GM18505 (cell line): ENCODE measurements around the gene RHOJ.

Source experiments
- ATAC-seq: cut with Tn5 transposase; IDR thresholded peaks from one replicate; pipeline ENCODE4 v1.9.1; 2021; ENCODE audit not compliant: unreplicated experiment
- POLR2A ChIP-seq: IDR thresholded peaks from 4 replicates; pipeline ENCODE4 v1.6.1; 2011; ENCODE audit warnings: borderline replicate concordance; ENCODE audit not compliant: insufficient read depth, insufficient read length; ENCODE audit errors: extremely low read depth

The RHOJ gene

GRCh38 chr14:63223596-63223995, 19.4 kb downstream of the RHOJ start:
- TF ChIP-seq POLR2A, result no peak
- no peak for ATAC-seq

DNA sequence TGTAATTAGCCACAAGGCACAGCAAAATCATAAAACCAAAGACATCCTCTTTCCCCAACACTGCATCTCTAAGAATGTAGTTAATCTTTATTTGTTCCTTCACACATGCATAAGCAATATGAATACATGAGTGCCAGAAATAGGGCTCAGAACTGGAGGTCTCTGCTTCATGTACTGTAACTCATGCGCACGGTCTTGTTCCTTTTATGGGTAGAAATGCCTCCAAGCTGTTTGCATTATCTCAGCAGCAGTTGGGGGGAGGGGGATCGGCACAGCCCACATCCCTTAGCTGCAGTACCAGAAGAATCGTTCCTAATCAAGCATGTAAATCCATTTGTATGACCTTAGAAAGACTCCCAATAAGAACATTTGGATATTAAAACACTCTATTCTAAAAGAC, 20.0 kb downstream of the RHOJ start:
- ATAC-seq, result no peak
- TF ChIP-seq POLR2A, result no peak

DNA sequence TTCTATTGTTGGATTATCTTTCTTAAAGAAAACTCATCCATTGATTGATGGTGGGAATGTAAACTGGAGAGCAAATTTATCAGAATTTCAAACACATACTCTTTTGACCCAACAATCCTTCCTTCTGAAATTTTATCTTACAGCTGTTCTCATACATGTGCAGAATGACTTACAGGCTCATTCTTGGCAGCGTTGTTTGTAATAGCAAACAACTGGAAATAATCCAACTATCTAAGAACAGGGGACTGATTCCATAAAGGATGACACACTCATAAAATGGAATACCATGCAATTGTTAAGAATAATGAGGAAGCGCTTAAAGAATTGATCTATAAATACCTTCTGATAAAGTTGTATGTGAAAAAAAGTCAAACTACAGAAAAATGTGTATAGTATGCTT, 24.0 kb downstream of the RHOJ start:
- no peak for ATAC-seq
- no peak for TF ChIP-seq POLR2A

DNA sequence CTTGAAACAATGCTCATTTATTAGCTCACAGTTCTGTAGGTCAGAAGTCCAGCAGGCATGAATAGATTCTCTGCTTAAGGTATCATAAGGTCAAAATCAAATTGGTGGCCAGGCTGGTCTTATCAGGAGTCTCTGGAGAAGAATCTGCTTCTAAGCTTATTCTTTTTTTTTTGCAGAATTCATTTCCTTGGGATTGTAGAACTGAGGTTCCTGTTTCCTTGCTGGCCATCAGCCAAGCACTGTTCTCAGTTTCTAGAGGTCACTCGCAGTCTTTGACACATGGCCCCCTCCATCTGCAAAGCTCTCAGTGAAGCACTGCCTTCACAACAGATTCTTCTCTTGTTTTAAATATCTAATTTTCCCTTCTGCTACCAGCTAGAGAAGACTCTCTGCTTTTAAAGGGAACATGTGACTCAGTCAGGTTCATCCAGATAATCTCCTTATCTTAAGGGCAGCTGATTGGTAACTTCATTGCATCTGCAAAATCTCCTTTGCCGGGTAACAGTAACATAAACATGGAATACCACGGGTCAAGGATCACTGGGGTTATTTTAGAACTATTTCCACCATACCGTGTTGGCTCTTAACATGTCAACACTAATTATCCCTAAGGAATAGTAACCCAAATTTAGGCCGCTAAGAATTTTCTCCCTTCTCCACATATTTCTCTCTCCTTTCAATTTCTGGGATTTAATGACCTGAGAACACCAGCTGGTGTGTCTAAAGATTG, 25.3 kb downstream of the RHOJ start:
- TF ChIP-seq POLR2A, result no peak

GRCh38 chr14:63231766-63232165, 27.5 kb downstream of the RHOJ start:
- no peak for ATAC-seq
- no peak for TF ChIP-seq POLR2A

More for the DNA sequence above, 25.3 kb downstream of the RHOJ start:
- no peak for ATAC-seq

DNA sequence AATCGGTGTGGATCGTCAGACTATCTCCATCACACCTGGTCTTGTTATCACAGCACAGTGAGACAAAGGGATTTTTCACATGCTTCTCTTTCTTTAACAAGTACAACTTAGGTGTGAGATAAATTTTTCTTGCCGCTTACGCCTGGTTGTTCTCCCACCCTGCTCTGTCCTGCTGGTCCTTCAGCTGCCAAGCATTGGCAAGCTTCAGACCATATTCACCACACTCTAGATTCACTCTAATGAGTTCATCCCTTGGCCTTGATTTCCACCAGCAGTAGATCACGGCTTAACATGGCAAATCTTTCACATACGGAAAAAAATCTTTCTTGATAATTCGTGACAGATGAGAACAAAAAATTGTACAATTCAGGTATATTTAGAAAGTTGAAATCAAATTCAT, 33.5 kb downstream of the RHOJ start:
- no peak for ATAC-seq
- TF ChIP-seq POLR2A, result no peak

GRCh38 chr14:63240221-63240620, 36.0 kb downstream of the RHOJ start:
- no peak for TF ChIP-seq POLR2A
- no peak for ATAC-seq

DNA sequence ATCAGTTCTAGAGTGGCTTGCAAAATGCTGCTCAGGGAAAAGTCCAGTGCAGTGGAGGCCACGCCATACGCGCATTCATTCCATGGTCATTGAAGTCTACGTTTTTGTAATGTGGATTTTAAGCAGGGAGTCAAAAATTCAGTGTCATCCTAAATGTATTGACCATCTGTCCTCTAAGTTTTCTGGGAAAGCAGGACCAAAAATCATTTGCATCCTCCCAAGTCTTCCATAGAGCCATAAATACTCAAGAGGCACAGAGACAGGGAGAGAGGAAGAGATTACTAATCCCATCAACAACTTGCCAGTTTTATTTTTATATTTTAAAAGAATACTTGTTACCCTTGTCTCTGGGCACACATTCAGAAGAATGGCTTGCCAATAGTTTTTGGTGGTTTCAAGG, 36.9 kb downstream of the RHOJ start:
- TF ChIP-seq POLR2A, result no peak

DNA sequence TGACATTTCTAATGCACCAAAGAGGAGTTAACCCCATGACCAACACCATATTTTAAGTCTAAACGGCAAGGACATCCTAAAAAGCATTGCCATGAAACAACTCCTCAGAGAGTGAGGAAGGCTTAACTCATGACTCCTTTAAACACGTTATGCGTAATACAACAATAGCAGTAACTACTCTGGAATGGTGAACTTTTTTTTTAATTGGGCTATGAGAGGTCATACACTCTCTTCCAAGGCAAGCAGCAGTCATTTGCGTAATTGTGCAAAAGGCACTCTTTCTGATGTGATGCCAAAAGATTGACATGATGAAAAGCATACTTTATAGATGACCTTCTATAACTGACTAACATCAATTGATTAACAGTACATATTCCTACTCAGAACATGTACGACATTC, 39.4 kb downstream of the RHOJ start:
- no peak for ATAC-seq
- no peak for TF ChIP-seq POLR2A

More for the DNA sequence above, 36.9 kb downstream of the RHOJ start:
- no peak for ATAC-seq

DNA sequence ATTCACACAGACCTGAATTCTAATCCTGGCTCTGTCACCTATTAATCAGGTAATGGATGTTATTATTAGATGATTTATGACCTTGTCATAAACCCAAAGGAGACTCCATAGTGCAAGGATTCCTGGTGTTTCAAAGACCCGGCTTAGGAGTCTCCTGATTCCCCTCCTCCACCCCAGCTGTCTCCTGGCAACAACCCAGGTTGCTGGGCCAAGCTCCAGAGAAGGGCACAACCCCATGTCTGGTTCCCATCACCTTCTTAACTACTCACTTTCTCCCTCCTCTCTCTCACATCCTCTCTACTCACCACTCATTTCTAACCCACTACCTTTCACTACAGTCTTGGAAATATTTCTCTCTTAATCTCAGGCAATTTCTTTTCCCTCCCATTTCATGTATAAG, 41.6 kb downstream of the RHOJ start:
- no peak for TF ChIP-seq POLR2A
- ATAC-seq, result no peak

- ATAC-seq, result no peak
- TF ChIP-seq POLR2A, result no peak
Measured at GRCh38 chr14:63248211-63248610, 44.0 kb downstream of the RHOJ start.

GRCh38 chr14:63249092-63249491, 44.8 kb downstream of the RHOJ start:
- no peak for TF ChIP-seq POLR2A

DNA sequence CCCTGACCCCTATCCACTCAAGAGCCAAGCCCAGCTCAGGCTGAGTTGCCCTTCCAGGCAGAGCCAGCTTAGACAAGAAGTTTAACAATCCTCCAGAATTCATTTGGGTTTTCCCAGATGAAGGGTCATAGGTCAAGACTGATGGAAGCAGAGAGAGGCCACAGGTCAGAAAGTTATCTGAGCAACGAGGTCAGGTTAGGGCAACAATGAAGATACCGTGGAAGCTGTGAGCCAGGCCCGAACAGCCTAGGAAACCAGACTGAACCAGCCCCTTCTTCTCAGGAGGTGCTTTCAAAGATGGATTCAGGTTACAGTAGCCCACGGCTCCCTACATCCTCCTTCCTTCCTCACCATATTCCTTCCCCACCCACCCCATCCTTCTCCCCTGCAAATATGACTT, 53.1 kb downstream of the RHOJ start:
- ATAC-seq, result no peak
- no peak for TF ChIP-seq POLR2A

More at GRCh38 chr14:63249092-63249491, 44.8 kb downstream of the RHOJ start:
- ATAC-seq, result no peak

GRCh38 chr14:63262446-63262845, 58.2 kb downstream of the RHOJ start:
- ATAC-seq, result no peak
- no peak for TF ChIP-seq POLR2A

- TF ChIP-seq POLR2A, result no peak
- no peak for ATAC-seq
Measured at GRCh38 chr14:63266106-63266505, 61.9 kb downstream of the RHOJ start.
